WTC11 (cell line): ENCODE data around the gene PTPRT. TPM values are rescaled to one million over a fixed set of nuclear protein-coding genes. Genes with fewer than 3 reads are reported as not detected.

ENCODE experiments used
- ATAC-seq: fragments of 200-7000 bp; cut with Tn5 transposase; 2 replicates; pipeline ENCODE4 v1.10.0; 2021; ENCODE audit warnings: mild to moderate bottlenecking, moderate library complexity
- CTCF ChIA-PET: fragments of 300-600 bp; sonication (Branson Sonifier 250); formaldehyde crosslinking; loops from one replicate; lab custom pipeline; 2021; ENCODE audit warnings: antibody characterized with exemption; lab: Charles Lee
- POLR2A ChIA-PET: fragments of 350-600 bp; sonication (Branson Sonifier 250); formaldehyde crosslinking; loops from one replicate; lab custom pipeline; 2021; ENCODE audit warnings: antibody characterized with exemption; lab: Charles Lee
- DNase-seq: peaks from one replicate; pipeline ENCODE4 v3.0.0; 2021; ENCODE audit warnings: low spot score
- H3K27ac Mint-ChIP-seq: 2 replicates; pipeline ENCODE4 v1.8.0; 2021; ENCODE audit warnings: mixed read lengths
- H3K27me3 Mint-ChIP-seq: 2 replicates; pipeline ENCODE4 v1.8.0; 2021; ENCODE audit warnings: low read depth, mild to moderate bottlenecking, moderate library complexity, mixed read lengths
- H3K36me3 Mint-ChIP-seq: 2 replicates; pipeline ENCODE4 v1.8.0; 2021; ENCODE audit warnings: mixed read lengths
- H3K4me1 Mint-ChIP-seq: 2 replicates; pipeline ENCODE4 v1.8.0; 2022; ENCODE audit warnings: mixed read lengths
- H3K4me3 Mint-ChIP-seq: 2 replicates; pipeline ENCODE4 v1.8.0; 2021; ENCODE audit warnings: mild to moderate bottlenecking, moderate library complexity, mixed read lengths
- H3K9me3 Mint-ChIP-seq: 2 replicates; pipeline ENCODE4 v1.8.0; 2021; ENCODE audit warnings: mixed read lengths
- ATF1 ChIP-seq: sonication (generic); formaldehyde crosslinking; IDR thresholded peaks from 2 replicates; pipeline ENCODE4 v1.8.1; 2023; ENCODE audit warnings: mild to moderate bottlenecking, moderate library complexity, missing genetic modification reagents
- CBFB ChIP-seq: sonication (generic); formaldehyde crosslinking; IDR thresholded peaks from 2 replicates; pipeline ENCODE4 v1.8.1; 2022; ENCODE audit warnings: mild to moderate bottlenecking, low read depth, missing genetic modification reagents
- FOXJ3 ChIP-seq: sonication (generic); formaldehyde crosslinking; IDR thresholded peaks from 2 replicates; pipeline ENCODE4 v1.9.0; 2021; ENCODE audit warnings: missing genetic modification reagents, mild to moderate bottlenecking, borderline replicate concordance
- FOXK1 ChIP-seq: sonication (generic); formaldehyde crosslinking; IDR thresholded peaks from 2 replicates; pipeline ENCODE4 v1.8.0; 2022; ENCODE audit warnings: mild to moderate bottlenecking, moderate library complexity, missing genetic modification reagents
- FOXP4 ChIP-seq: sonication (generic); formaldehyde crosslinking; IDR thresholded peaks from 2 replicates; pipeline ENCODE4 v1.8.0; 2022; ENCODE audit warnings: mild to moderate bottlenecking, missing genetic modification reagents
- HMGA2 ChIP-seq: fragments of 250-450 bp; sonication (Bioruptor Pico); IDR thresholded peaks from 2 replicates; pipeline ENCODE4 v1.4.0; 2021; ENCODE audit warnings: mild to moderate bottlenecking, moderate library complexity
- IRF2 ChIP-seq: sonication (generic); formaldehyde crosslinking; IDR thresholded peaks from 2 replicates; pipeline ENCODE4 v1.8.0; 2022; ENCODE audit warnings: low read depth, missing genetic modification reagents, borderline replicate concordance
- MYBL2 ChIP-seq: sonication (generic); formaldehyde crosslinking; IDR thresholded peaks from 2 replicates; pipeline ENCODE4 v1.8.1; 2023; ENCODE audit warnings: mild to moderate bottlenecking, moderate library complexity, missing genetic modification reagents
- NFATC4 ChIP-seq: fragments of 250-450 bp; sonication (Bioruptor Pico); IDR thresholded peaks from 2 replicates; pipeline ENCODE4 v1.9.0; 2021; ENCODE audit warnings: mild to moderate bottlenecking
- PRRX2 ChIP-seq: fragments of 250-450 bp; sonication (Bioruptor Pico); IDR thresholded peaks from 2 replicates; pipeline ENCODE4 v1.8.0; 2021; ENCODE audit warnings: mild to moderate bottlenecking
- RELA ChIP-seq: sonication (generic); formaldehyde crosslinking; IDR thresholded peaks from 2 replicates; pipeline ENCODE4 v1.8.1; 2022; ENCODE audit warnings: missing genetic modification reagents, mild to moderate bottlenecking, borderline replicate concordance
- STAT6 ChIP-seq: sonication (generic); formaldehyde crosslinking; conservative IDR thresholded peaks from 2 replicates; pipeline ENCODE4 v1.8.1; 2023; ENCODE audit warnings: mild to moderate bottlenecking, low read depth, missing genetic modification reagents, moderate library complexity
- USF2 ChIP-seq: sonication (generic); formaldehyde crosslinking; IDR thresholded peaks from 2 replicates; pipeline ENCODE4 v1.8.1; 2023; ENCODE audit warnings: mild to moderate bottlenecking, missing genetic modification reagents, moderate library complexity
- ZNF121 ChIP-seq: sonication (generic); formaldehyde crosslinking; IDR thresholded peaks from 2 replicates; pipeline ENCODE4 v1.8.0; 2023; ENCODE audit warnings: missing genetic modification reagents
- ZNF423 ChIP-seq: fragments of 250-450 bp; sonication (Bioruptor Pico); IDR thresholded peaks from 2 replicates; pipeline ENCODE4 v2.1.2; 2022; ENCODE audit warnings: mild to moderate bottlenecking, moderate library complexity
- total RNA-seq: library from RNA; stranded (reverse); gene quantifications from 3 replicates; pipeline ENCODE4 v1.2.3, GENCODE V29; 2021
- TF ChIP-seq, protein P1 (sequence below): fragments of 250-450 bp; sonication (Bioruptor Pico); IDR thresholded peaks from 2 replicates; pipeline ENCODE4 v1.9.0; 2021; ENCODE audit warnings: mild to moderate bottlenecking, borderline replicate concordance
- TF ChIP-seq, protein P2 (sequence below): sonication (generic); formaldehyde crosslinking; IDR thresholded peaks from 2 replicates; pipeline ENCODE4 v1.8.1; 2023; ENCODE audit warnings: mild to moderate bottlenecking, missing genetic modification reagents
- TF ChIP-seq, protein P3 (sequence below): fragments of 250-450 bp; sonication (Bioruptor Pico); IDR thresholded peaks from 2 replicates; pipeline ENCODE4 v2.1.2; 2022; ENCODE audit warnings: mild to moderate bottlenecking, moderate library complexity

The PTPRT gene
- total RNA-seq, 1 experiment from 2014 or later: 1.1 TPM

GRCh38 chr20:42902509-42902908 lies 287.2 kb downstream of the PTPRT start:
- H3K36me3 Mint-ChIP-seq: no peaks in the 10 kb centered on the region
- H3K4me1 Mint-ChIP-seq: peaks cover 7% of the 10 kb centered on the region
- H3K27me3 Mint-ChIP-seq: no peaks in the 10 kb centered on the region; the same call in 1 of the 2 replicates
- TF ChIP-seq HMGA2 (no peak), ZNF423 (CRISPR knock-in tag) (no peak), STAT6 (CRISPR knock-in tag) (no peak), RELA (CRISPR knock-in tag) (no peak), IRF2 (CRISPR knock-in tag) (no peak), ZNF121 (no peak), USF2 (no peak), MYBL2 (CRISPR knock-in tag) (no peak), CBFB (CRISPR knock-in tag) (no peak), NFATC4 (CRISPR knock-in tag) (no peak), FOXK1 (no peak), ATF1 (CRISPR knock-in tag) (no peak), PRRX2 (CRISPR knock-in tag) (no peak), FOXJ3 (CRISPR knock-in tag) (no peak), FOXP4 (CRISPR knock-in tag) (no peak)
- TF ChIP-seq, protein P1, sequence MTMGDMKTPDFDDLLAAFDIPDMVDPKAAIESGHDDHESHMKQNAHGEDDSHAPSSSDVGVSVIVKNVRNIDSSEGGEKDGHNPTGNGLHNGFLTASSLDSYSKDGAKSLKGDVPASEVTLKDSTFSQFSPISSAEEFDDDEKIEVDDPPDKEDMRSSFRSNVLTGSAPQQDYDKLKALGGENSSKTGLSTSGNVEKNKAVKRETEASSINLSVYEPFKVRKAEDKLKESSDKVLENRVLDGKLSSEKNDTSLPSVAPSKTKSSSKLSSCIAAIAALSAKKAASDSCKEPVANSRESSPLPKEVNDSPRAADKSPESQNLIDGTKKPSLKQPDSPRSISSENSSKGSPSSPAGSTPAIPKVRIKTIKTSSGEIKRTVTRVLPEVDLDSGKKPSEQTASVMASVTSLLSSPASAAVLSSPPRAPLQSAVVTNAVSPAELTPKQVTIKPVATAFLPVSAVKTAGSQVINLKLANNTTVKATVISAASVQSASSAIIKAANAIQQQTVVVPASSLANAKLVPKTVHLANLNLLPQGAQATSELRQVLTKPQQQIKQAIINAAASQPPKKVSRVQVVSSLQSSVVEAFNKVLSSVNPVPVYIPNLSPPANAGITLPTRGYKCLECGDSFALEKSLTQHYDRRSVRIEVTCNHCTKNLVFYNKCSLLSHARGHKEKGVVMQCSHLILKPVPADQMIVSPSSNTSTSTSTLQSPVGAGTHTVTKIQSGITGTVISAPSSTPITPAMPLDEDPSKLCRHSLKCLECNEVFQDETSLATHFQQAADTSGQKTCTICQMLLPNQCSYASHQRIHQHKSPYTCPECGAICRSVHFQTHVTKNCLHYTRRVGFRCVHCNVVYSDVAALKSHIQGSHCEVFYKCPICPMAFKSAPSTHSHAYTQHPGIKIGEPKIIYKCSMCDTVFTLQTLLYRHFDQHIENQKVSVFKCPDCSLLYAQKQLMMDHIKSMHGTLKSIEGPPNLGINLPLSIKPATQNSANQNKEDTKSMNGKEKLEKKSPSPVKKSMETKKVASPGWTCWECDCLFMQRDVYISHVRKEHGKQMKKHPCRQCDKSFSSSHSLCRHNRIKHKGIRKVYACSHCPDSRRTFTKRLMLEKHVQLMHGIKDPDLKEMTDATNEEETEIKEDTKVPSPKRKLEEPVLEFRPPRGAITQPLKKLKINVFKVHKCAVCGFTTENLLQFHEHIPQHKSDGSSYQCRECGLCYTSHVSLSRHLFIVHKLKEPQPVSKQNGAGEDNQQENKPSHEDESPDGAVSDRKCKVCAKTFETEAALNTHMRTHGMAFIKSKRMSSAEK (CRISPR knock-in tag): no peak
- TF ChIP-seq, protein P2, sequence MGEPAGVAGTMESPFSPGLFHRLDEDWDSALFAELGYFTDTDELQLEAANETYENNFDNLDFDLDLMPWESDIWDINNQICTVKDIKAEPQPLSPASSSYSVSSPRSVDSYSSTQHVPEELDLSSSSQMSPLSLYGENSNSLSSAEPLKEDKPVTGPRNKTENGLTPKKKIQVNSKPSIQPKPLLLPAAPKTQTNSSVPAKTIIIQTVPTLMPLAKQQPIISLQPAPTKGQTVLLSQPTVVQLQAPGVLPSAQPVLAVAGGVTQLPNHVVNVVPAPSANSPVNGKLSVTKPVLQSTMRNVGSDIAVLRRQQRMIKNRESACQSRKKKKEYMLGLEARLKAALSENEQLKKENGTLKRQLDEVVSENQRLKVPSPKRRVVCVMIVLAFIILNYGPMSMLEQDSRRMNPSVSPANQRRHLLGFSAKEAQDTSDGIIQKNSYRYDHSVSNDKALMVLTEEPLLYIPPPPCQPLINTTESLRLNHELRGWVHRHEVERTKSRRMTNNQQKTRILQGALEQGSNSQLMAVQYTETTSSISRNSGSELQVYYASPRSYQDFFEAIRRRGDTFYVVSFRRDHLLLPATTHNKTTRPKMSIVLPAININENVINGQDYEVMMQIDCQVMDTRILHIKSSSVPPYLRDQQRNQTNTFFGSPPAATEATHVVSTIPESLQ (CRISPR knock-in tag): no peak
- TF ChIP-seq, protein P3, sequence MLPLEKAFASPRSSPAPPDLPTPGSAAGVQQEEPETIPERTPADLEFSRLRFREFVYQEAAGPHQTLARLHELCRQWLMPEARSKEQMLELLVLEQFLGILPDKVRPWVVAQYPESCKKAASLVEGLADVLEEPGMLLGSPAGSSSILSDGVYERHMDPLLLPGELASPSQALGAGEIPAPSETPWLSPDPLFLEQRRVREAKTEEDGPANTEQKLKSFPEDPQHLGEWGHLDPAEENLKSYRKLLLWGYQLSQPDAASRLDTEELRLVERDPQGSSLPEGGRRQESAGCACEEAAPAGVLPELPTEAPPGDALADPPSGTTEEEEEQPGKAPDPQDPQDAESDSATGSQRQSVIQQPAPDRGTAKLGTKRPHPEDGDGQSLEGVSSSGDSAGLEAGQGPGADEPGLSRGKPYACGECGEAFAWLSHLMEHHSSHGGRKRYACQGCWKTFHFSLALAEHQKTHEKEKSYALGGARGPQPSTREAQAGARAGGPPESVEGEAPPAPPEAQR (CRISPR knock-in tag): no peak
- ATAC-seq (no peak), DNase-seq (no peak)
- ChIA-PET CTCF (no interaction called here), POLR2A (no interaction called here)
- no peaks in the 10 kb centered on the region for H3K9me3 Mint-ChIP-seq
- no peak overlapping the region for H3K27ac Mint-ChIP-seq
- no peak overlapping the region for H3K4me3 Mint-ChIP-seq
